Thyroid gland (tissue), 4 donors: ENCODE data around the gene USP36.

Source experiments
- CTCF ChIP-seq, 6 experiments: fragments of 200-600 bp in 3 of 6; fragments of 450-650 bp in 3 of 6; sonication (generic) in 3 of 6; IDR thresholded peaks; one replicate each; pipeline ENCODE4 v1.5.1; 2016 to 2019; ENCODE audit warnings: antibody characterized with exemption in 6 of 6, mild to moderate bottlenecking in 2 of 6, inconsistent platforms in 1 of 6, moderate library complexity in 1 of 6
- POLR2A ChIP-seq, 2 donors: fragments of 450-650 bp; IDR thresholded peaks; one replicate each; pipeline ENCODE4 v1.6.1; 2017; ENCODE audit warnings: antibody characterized with exemption in 2 of 2, mild to moderate bottlenecking in 2 of 2, moderate library complexity in 1 of 2

- TF ChIP-seq CTCF (IDR thresholded peaks at IDR 0.05) (no peak), POLR2A (IDR thresholded peaks at IDR 0.05) (no peak)
These were observed 91.8 kb downstream of the USP36 start for GRCh38 chr17:78748730-78749317.
